ENCODE results near the gene TMEM63B. TPM values are rescaled to one million over a fixed set of nuclear protein-coding genes. Genes with fewer than 3 reads are reported as not detected.
A peak's percentile ranks its signal among the peaks of the same experiment; 100 is the strongest.

TMEM63B gene
- total and polyA plus RNA-seq, 9 of the 15 experiments (the other 6 are each of a cell fraction or from before 2014, with no cell fraction given) = 0.14 to 39.4 (median 14.4) TPM

DNA sequence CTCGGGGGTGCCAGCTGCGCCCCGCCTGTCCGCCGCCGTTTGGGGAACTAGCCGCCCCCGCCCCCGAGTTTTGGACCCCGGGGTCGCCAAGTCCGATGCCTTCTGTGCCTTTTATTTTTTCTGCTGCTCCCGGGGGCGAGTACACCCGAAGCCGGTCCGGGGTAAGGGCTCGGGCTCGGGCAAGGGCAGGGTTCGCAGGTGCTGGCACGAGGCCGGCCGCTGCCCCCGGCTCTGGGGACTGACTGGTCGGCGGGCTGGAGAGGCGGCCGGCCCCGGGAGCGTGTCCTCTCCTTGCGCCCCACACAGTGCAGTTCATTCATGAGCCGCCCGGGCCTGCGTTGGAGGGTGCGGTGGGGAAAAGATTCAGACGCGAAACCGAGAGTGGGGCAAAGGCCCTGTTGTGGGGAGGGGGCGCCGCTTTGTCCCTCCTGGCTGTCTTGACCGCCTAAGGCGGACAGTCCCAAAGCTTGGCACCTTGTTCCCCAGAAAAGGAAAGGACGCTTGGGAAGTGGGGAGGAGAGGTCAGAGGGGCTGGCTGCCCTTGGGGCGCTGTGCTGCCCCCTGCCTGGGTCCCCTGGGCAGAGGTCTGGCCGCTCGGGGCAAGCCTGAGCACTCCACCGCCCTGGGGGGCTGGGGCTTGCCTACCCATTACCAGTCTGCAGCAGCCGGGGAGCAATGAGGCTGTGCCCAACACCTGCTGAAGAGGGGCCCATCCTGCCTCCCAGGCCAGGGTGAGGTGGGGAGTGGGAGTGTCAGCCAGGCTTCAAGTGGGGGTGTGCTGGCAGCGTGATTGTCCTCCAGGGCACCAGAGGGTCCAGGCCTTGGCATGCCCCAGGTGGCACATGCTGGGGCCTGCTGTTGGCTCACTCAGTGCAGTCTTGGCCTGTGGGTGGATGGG is 915 bp downstream of the TMEM63B start (continued):
- TF ChIP-seq, protein P1, sequence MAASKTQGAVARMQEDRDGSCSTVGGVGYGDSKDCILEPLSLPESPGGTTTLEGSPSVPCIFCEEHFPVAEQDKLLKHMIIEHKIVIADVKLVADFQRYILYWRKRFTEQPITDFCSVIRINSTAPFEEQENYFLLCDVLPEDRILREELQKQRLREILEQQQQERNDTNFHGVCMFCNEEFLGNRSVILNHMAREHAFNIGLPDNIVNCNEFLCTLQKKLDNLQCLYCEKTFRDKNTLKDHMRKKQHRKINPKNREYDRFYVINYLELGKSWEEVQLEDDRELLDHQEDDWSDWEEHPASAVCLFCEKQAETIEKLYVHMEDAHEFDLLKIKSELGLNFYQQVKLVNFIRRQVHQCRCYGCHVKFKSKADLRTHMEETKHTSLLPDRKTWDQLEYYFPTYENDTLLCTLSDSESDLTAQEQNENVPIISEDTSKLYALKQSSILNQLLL (CRISPR knock-in tag; IDR thresholded peaks at IDR 0.05; ENCODE audit: borderline replicate concordance) = no peak
- no peak for TF ChIP-seq CHD2 (IDR thresholded peaks at IDR 0.05; ENCODE audit: low read depth, low read length)
- no peak for TF ChIP-seq POLR2B (IDR thresholded peaks at IDR 0.05; ENCODE audit: low read depth, partially characterized antibody)
- TF ChIP-seq MEF2A (IDR thresholded peaks at IDR 0.05; ENCODE audit: control insufficient read depth, low read depth, low read length) = no peak
- no peak for TF ChIP-seq PHF21A (IDR thresholded peaks at IDR 0.05; ENCODE audit: borderline replicate concordance, low read depth)
- no peak for TF ChIP-seq CBFA2T2 (conservative IDR thresholded peaks at IDR 0.05)
- TF ChIP-seq ESRRA (IDR thresholded peaks at IDR 0.05; ENCODE audit: borderline replicate concordance, low read depth) = peak; percentile 77
- TF ChIP-seq SMARCA5 (IDR thresholded peaks at IDR 0.05) = no peak
- TF ChIP-seq PTRF (tag; IDR thresholded peaks at IDR 0.05) = no peak
- no peak for TF ChIP-seq ZNF316 (IDR thresholded peaks at IDR 0.05)
- TF ChIP-seq ZNF79 (CRISPR knock-in tag; IDR thresholded peaks at IDR 0.05; ENCODE audit: low read depth) = no peak
- no peak for TF ChIP-seq CBX1 (IDR thresholded peaks at IDR 0.05; ENCODE audit: low read depth)
- TF ChIP-seq POLR2H (tag; IDR thresholded peaks at IDR 0.05; ENCODE audit: low read depth) = no peak
- TF ChIP-seq ZBED1 (IDR thresholded peaks at IDR 0.05) = no peak
- TF ChIP-seq HNRNPUL1 (IDR thresholded peaks at IDR 0.05; ENCODE audit: low read length) = no peak
- TF ChIP-seq, protein P2, sequence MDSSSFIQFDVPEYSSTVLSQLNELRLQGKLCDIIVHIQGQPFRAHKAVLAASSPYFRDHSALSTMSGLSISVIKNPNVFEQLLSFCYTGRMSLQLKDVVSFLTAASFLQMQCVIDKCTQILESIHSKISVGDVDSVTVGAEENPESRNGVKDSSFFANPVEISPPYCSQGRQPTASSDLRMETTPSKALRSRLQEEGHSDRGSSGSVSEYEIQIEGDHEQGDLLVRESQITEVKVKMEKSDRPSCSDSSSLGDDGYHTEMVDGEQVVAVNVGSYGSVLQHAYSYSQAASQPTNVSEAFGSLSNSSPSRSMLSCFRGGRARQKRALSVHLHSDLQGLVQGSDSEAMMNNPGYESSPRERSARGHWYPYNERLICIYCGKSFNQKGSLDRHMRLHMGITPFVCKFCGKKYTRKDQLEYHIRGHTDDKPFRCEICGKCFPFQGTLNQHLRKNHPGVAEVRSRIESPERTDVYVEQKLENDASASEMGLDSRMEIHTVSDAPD (CRISPR knock-in tag; IDR thresholded peaks at IDR 0.05) = no peak
- TF ChIP-seq TAF7 (tag; IDR thresholded peaks at IDR 0.05) = no peak
- TF ChIP-seq, protein P3, sequence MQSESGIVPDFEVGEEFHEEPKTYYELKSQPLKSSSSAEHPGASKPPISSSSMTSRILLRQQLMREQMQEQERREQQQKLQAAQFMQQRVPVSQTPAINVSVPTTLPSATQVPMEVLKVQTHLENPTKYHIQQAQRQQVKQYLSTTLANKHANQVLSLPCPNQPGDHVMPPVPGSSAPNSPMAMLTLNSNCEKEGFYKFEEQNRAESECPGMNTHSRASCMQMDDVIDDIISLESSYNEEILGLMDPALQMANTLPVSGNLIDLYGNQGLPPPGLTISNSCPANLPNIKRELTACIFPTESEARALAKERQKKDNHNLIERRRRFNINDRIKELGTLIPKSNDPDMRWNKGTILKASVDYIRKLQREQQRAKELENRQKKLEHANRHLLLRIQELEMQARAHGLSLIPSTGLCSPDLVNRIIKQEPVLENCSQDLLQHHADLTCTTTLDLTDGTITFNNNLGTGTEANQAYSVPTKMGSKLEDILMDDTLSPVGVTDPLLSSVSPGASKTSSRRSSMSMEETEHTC (IDR thresholded peaks at IDR 0.05) = no peak
- no peak for TF ChIP-seq FOXJ3 (CRISPR knock-in tag; IDR thresholded peaks at IDR 0.05)
- TF ChIP-seq ZNF561 (CRISPR knock-in tag; conservative IDR thresholded peaks at IDR 0.05) = no peak
- TF ChIP-seq JUNB (CRISPR knock-in tag; conservative IDR thresholded peaks at IDR 0.05) = no peak
- no peak for TF ChIP-seq RFX7 (CRISPR knock-in tag; IDR thresholded peaks at IDR 0.05)
- no peak for TF ChIP-seq BMI1 (IDR thresholded peaks at IDR 0.05; ENCODE audit: low read length)
- TF ChIP-seq ILK (tag; IDR thresholded peaks at IDR 0.05; ENCODE audit: borderline replicate concordance, low read depth) = no peak
- no peak for TF ChIP-seq ZNF165 (CRISPR knock-in tag; IDR thresholded peaks at IDR 0.05; ENCODE audit: borderline replicate concordance)
- TF ChIP-seq CREBBP (IDR thresholded peaks at IDR 0.05; ENCODE audit: low read depth, low read length) = no peak
